ENCODE measurements around the gene UBA1. TPM values are rescaled to one million over a fixed set of nuclear protein-coding genes. Genes with fewer than 3 reads are reported as not detected.

The UBA1 gene
- total and polyA plus RNA-seq, 2 donors (not counting 3 experiments of a cell fraction or from before 2014, with no cell fraction given) = 237 to 297 TPM

DNA sequence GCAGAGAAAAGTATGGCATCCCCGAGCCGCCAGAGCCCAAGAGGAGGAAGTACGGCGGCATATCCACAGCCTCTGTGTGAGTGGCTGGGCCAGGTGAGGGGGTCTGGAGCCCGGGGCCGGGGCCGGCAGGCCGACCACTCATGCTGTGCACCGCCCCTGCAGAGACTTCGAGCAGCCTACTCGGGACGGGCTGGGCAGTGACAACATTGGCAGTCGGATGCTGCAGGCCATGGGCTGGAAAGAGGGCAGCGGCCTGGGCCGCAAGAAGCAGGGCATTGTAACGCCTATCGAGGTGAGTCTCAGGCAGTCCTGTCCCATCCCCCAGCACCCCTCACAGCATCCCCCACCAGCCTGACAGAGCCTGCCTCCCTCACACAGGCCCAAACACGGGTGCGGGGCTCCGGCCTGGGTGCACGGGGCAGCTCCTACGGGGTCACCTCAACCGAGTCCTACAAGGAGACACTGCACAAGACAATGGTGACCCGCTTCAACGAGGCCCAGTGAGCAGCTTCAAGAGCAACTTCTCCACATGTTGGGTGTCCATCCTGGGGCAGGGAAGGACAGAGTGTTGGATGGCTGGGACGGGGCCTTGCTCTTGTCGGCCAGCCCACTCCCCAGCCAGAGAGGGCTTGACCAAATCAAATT is 7.4 kb upstream of the UBA1 start:
- H3K79me2 ChIP-seq (ENCODE audit: control insufficient read depth, insufficient read depth, low read length) = peaks cover 2% of the 10 kb centered on the region
- BruUV-seq (replicated peaks) = TSS peak; percentile 59
- H3K9me1 ChIP-seq (replicated peaks; ENCODE audit: control insufficient read depth, extremely low read depth, insufficient read depth, low read length) = no peaks in the 10 kb centered on the region
- H3K36me3 ChIP-seq (ENCODE audit: control insufficient read depth in 2 of 2, extremely low read depth in 1 of 2, insufficient read depth in 2 of 2, low read length in 2 of 2) = peaks cover 0 to 27% of the 10 kb centered on the region in 2 experiments
- no peak for FAIRE-seq
- no peak overlapping the region for H3K27ac ChIP-seq (ENCODE audit: insufficient read depth, low read depth, low read length)
- ChIA-PET POLR2A (no interaction called here), CTCF (no interaction called here)
- no peak for DNase-seq (ENCODE audit: low read depth, low spot score)
- intact Hi-C loops (cut with micrococcal nuclease) (no loop called here), dilution Hi-C loops (cut with MboI; ENCODE audit: extremely low pct_ligation_motif_present, low sequenced_read_pairs) (no loop called here)
- no peak overlapping the region for H3K4me2 ChIP-seq (ENCODE audit: insufficient read depth, low read length)
- H3K9ac ChIP-seq (replicated peaks; ENCODE audit: extremely low read depth, insufficient read depth, low read length) = no peak overlapping the region
- no peaks in the 10 kb centered on the region for H4K20me1 ChIP-seq (replicated peaks; ENCODE audit: control insufficient read depth, extremely low read depth, insufficient read depth, low read length)
- no peaks in the 10 kb centered on the region for H3K9me3 ChIP-seq (replicated peaks; ENCODE audit: control insufficient read depth, insufficient read depth, low read length)
- no peaks in the 10 kb centered on the region for H3K27me3 ChIP-seq (ENCODE audit: control insufficient read depth in 2 of 2, insufficient read depth in 2 of 2, low read length in 2 of 2)
- no peak overlapping the region for H3K4me3 ChIP-seq (replicated peaks in 1 of 3; ENCODE audit: insufficient read depth in 1 of 3, low read depth in 1 of 3, low read length in 3 of 3)
- peaks cover 2% of the 10 kb centered on the region for H3K4me1 ChIP-seq (ENCODE audit: control insufficient read depth, extremely low read depth, insufficient read depth, low read length)
- TF ChIP-seq GATA2 (IDR thresholded peaks at IDR 0.05; ENCODE audit: insufficient read depth, insufficient read length, low read depth, low read length) = no peak
- TF ChIP-seq, protein P1, sequence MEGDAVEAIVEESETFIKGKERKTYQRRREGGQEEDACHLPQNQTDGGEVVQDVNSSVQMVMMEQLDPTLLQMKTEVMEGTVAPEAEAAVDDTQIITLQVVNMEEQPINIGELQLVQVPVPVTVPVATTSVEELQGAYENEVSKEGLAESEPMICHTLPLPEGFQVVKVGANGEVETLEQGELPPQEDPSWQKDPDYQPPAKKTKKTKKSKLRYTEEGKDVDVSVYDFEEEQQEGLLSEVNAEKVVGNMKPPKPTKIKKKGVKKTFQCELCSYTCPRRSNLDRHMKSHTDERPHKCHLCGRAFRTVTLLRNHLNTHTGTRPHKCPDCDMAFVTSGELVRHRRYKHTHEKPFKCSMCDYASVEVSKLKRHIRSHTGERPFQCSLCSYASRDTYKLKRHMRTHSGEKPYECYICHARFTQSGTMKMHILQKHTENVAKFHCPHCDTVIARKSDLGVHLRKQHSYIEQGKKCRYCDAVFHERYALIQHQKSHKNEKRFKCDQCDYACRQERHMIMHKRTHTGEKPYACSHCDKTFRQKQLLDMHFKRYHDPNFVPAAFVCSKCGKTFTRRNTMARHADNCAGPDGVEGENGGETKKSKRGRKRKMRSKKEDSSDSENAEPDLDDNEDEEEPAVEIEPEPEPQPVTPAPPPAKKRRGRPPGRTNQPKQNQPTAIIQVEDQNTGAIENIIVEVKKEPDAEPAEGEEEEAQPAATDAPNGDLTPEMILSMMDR (IDR thresholded peaks at IDR 0.05; ENCODE audit: extremely low read depth in 1 of 2, insufficient read depth in 1 of 2, low read depth in 1 of 2, low read length in 2 of 2) = no peak
- no peak for TF ChIP-seq MYC (IDR thresholded peaks at IDR 0.05; ENCODE audit: low read depth, low read length)
- TF ChIP-seq FOS (IDR thresholded peaks at IDR 0.05; ENCODE audit: borderline replicate concordance, insufficient read depth, low read length) = no peak
- TF ChIP-seq EZH2 (IDR thresholded peaks at IDR 0.05; ENCODE audit: borderline replicate concordance, low read depth, low read length, severe bottlenecking) = no peak
- no peak for TF ChIP-seq POLR2A (IDR thresholded peaks at IDR 0.05; ENCODE audit: low read depth, low read length)
- TF ChIP-seq JUN (IDR thresholded peaks at IDR 0.05; ENCODE audit: borderline replicate concordance, insufficient read depth, insufficient read length, low read depth) = no peak
- no peak overlapping the region for H2AFZ ChIP-seq (ENCODE audit: low read depth, low read length)

All from endothelial cell of umbilical vein (primary cell).